ENCODE data around the gene C2CD2. TPM values are rescaled to one million over a fixed set of nuclear protein-coding genes. Genes with fewer than 3 reads are reported as not detected.

Gene C2CD2
- total RNA-seq, 1 donor from 2014 or later = 34.3 TPM

DNA sequence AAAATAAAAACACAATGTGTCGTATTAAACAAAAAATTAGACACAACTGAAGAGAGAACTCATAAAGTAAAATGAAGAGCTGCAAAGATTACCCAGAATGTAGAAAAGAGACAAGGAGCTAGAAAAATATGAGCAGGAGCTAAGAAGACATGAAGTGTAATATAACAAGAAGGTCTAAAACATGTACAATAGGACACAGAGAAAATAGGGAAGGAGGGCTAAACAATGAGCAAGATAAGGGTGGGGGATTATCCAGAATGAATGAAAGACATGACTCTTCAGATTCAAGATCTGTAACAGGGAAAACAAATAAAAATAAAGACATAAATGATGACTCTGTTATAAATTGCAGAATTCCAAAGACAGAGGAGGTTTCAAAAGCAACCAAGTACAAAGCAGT, 112.9 kb downstream of the C2CD2 start:
- Mint-ChIP-seq H3K9me3 (ENCODE audit: unreplicated experiment) (no peaks in the 10 kb centered on the region), H3K4me1 (ENCODE audit: unreplicated experiment) (peaks cover 4% of the 10 kb centered on the region), H3K27me3 (ENCODE audit: unreplicated experiment) (peaks cover 2% of the 10 kb centered on the region), H3K36me3 (ENCODE audit: low read depth, unreplicated experiment) (peaks cover 16% of the 10 kb centered on the region), H3K27ac (ENCODE audit: unreplicated experiment) (no peak overlapping the region), H3K4me3 (ENCODE audit: unreplicated experiment) (no peak overlapping the region)
- TF ChIP-seq, protein P1, sequence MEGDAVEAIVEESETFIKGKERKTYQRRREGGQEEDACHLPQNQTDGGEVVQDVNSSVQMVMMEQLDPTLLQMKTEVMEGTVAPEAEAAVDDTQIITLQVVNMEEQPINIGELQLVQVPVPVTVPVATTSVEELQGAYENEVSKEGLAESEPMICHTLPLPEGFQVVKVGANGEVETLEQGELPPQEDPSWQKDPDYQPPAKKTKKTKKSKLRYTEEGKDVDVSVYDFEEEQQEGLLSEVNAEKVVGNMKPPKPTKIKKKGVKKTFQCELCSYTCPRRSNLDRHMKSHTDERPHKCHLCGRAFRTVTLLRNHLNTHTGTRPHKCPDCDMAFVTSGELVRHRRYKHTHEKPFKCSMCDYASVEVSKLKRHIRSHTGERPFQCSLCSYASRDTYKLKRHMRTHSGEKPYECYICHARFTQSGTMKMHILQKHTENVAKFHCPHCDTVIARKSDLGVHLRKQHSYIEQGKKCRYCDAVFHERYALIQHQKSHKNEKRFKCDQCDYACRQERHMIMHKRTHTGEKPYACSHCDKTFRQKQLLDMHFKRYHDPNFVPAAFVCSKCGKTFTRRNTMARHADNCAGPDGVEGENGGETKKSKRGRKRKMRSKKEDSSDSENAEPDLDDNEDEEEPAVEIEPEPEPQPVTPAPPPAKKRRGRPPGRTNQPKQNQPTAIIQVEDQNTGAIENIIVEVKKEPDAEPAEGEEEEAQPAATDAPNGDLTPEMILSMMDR (IDR thresholded peaks at IDR 0.05; ENCODE audit: unreplicated experiment) = no peak
- no peak for DNase-seq (ENCODE audit: low spot score)

DNA sequence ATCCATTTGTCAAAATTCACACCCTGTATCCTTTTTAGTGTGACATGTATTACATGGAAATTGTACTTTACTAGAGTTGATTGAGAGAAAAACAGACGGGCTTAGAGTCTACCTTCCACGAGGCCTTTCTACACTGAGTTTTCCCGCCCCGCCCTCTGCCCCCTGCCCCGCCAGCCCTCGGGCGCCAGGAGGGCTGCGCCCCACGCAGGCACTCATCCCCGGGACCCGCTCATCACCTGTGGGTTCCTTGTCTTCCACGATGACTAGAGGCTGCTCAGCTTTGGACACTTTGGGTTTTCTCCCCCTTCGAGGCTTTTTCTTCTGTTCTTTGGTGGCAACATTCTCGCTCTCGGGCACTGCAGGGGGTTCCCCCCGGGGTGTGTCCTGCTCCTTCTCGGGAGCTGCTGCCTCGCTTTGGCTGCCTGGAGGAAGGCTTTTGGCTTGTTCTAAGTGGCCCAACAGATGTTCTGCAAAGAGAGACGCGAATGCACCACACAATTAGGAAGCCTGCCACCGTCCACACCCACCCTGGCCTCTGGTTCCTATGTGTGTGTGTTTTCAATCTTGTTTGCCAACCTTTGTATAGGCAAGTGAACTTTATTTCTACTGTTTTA, 114.3 kb downstream of the C2CD2 start:
- TF ChIP-seq, protein P1 (IDR thresholded peaks at IDR 0.05; ENCODE audit: unreplicated experiment) = no peak
- Mint-ChIP-seq H3K4me1 (ENCODE audit: unreplicated experiment) (peaks cover 4% of the 10 kb centered on the region), H3K27ac (ENCODE audit: unreplicated experiment) (no peak overlapping the region), H3K36me3 (ENCODE audit: low read depth, unreplicated experiment) (peaks cover 16% of the 10 kb centered on the region), H3K27me3 (ENCODE audit: unreplicated experiment) (peaks cover 2% of the 10 kb centered on the region), H3K4me3 (ENCODE audit: unreplicated experiment) (no peak overlapping the region), H3K9me3 (ENCODE audit: unreplicated experiment) (no peaks in the 10 kb centered on the region)
- no peak for DNase-seq (ENCODE audit: low spot score)

DNA sequence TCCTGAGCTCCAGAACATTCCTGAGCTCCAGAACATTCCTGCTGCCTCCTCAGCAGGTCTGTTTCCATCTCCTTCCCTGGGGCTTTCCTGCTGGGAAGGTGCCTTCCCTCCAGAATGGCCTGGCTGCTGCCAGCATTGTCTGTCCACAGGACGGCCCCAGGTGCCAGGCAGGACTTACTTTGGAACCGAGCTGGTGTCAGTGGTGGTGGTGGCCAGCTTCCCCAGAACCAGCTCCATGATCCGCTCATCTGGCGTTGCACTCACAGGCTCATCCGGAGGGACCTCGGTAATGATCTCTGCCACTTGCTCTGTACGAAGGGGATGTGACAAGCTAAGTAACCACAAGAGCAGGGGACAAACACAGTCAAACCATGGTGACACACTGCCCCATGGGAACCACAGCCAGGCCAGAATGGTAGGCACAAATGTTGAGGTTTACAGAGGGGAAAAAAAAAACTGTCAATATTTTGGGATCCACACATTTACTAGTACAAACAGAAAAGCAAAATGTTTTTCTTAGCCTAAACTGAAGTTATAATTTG, 116.0 kb downstream of the C2CD2 start:
- Mint-ChIP-seq H3K9me3 (ENCODE audit: unreplicated experiment) (no peaks in the 10 kb centered on the region), H3K4me1 (ENCODE audit: unreplicated experiment) (no peaks in the 10 kb centered on the region), H3K36me3 (ENCODE audit: low read depth, unreplicated experiment) (peaks cover 19% of the 10 kb centered on the region), H3K27ac (ENCODE audit: unreplicated experiment) (no peak overlapping the region), H3K27me3 (ENCODE audit: unreplicated experiment) (peaks cover 2% of the 10 kb centered on the region), H3K4me3 (ENCODE audit: unreplicated experiment) (no peak overlapping the region)
- TF ChIP-seq, protein P1 (IDR thresholded peaks at IDR 0.05; ENCODE audit: unreplicated experiment) = no peak
- no peak for DNase-seq (ENCODE audit: low spot score)

DNA sequence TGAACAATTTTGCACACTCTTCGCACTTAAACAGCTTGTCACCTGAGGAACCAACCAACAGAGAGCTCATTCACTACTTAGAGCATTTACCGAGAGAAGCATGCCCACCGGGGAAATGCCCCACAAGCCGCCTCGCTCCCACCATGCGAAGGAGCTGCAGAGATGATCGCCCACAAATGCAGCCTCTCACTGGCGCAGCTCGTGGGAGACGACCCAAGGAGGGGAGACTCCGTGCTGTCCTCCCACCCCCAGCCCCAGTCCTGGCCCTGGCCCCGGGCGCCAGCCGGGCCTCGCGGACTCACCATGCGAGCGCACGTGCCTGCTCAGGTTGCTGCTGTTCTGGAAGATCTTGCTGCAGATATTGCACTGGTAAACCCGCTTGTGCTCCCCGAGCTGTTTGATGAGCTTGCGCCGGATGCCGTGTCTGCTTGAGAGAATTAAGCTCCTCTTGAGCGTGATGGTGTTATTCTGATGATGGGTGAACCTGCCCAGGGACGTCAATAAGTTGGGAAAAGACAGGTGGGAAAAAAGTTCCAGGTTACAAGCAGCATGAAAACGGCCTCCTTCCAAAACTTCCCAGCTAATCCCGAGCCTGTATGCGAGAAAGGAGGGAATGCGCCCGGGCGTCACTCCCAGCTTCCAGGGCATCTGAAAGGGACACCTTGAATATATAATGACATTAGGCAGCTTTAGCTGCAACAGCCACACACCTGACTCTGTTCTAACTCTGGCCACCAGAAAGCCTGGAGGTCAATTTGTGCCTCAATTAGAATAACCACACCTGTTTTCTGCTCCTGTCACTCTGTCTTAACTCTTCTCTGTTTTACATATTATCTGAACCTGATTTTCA, 117.4 kb downstream of the C2CD2 start:
- Mint-ChIP-seq H3K27ac (ENCODE audit: unreplicated experiment) (no peak overlapping the region), H3K27me3 (ENCODE audit: unreplicated experiment) (peaks cover 2% of the 10 kb centered on the region), H3K4me3 (ENCODE audit: unreplicated experiment) (no peak overlapping the region), H3K36me3 (ENCODE audit: low read depth, unreplicated experiment) (peaks cover 19% of the 10 kb centered on the region), H3K4me1 (ENCODE audit: unreplicated experiment) (no peaks in the 10 kb centered on the region), H3K9me3 (ENCODE audit: unreplicated experiment) (no peaks in the 10 kb centered on the region)
- DNase-seq (ENCODE audit: low spot score) = no peak
- TF ChIP-seq, protein P1 (IDR thresholded peaks at IDR 0.05; ENCODE audit: unreplicated experiment) = no peak

Data from endothelial cell (in vitro differentiated cells).